HL-60 (cell line): ENCODE results near the gene GLDN.
A peak's percentile ranks its signal among the peaks of the same experiment; 100 is the strongest.

Experiments
- DNase-seq, 2 experiments: peaks; one replicate each; pipeline ENCODE4 v3.0.0-alpha.2; 2010 to 2020; ENCODE audit warnings: low read depth in 1 of 2, low spot score in 1 of 2
- H3K27ac ChIP-seq: fragments of 250-450 bp; sonication (Bioruptor Pico); replicated peaks from 2 replicates; pipeline ENCODE4 v1.5.1; 2020; ENCODE audit warnings: mild to moderate bottlenecking, moderate library complexity
- H3K27me3 ChIP-seq: fragments of 250-450 bp; sonication (Bioruptor Pico); 2 replicates; pipeline ENCODE4 v1.5.1; 2021; ENCODE audit warnings: mild to moderate bottlenecking, moderate library complexity; ENCODE audit not compliant: insufficient read depth, poor library complexity, severe bottlenecking
- H3K4me3 ChIP-seq: replicated peaks from 2 replicates; pipeline ENCODE4 v1.5.1; 2011; ENCODE audit warnings: mild to moderate bottlenecking, control low read depth, low read length; ENCODE audit not compliant: insufficient read depth
- CTCF ChIP-seq: IDR thresholded peaks from one replicate; pipeline ENCODE4 v1.5.1; 2011; ENCODE audit warnings: low read length, control low read depth, inconsistent platforms; ENCODE audit not compliant: insufficient read depth
- GABPA ChIP-seq: IDR thresholded peaks from 2 replicates; pipeline ENCODE4 v1.6.1; 2012; ENCODE audit warnings: low read depth
- POLR2AphosphoS5 ChIP-seq: IDR thresholded peaks from 2 replicates; pipeline ENCODE4 v1.6.1; 2012; ENCODE audit warnings: low read depth
- REST ChIP-seq: IDR thresholded peaks from 2 replicates; pipeline ENCODE4 v1.6.1; 2012; ENCODE audit warnings: low read depth; ENCODE audit not compliant: insufficient replicate concordance
- SPI1 ChIP-seq: IDR thresholded peaks from 2 replicates; pipeline ENCODE4 v1.6.1; 2012; ENCODE audit warnings: low read depth, mild to moderate bottlenecking, borderline replicate concordance

Gene GLDN

GRCh38 chr15:51403072-51403878 lies 61.8 kb downstream of the GLDN start:
- H3K27me3 ChIP-seq = peaks cover 3% of the 10 kb centered on the region
- H3K27ac ChIP-seq = no peak overlapping the region
- TF ChIP-seq CTCF = peak; percentile 38
- TF ChIP-seq GABPA = no peak
- no peak overlapping the region for H3K4me3 ChIP-seq
- no peak for DNase-seq

DNA sequence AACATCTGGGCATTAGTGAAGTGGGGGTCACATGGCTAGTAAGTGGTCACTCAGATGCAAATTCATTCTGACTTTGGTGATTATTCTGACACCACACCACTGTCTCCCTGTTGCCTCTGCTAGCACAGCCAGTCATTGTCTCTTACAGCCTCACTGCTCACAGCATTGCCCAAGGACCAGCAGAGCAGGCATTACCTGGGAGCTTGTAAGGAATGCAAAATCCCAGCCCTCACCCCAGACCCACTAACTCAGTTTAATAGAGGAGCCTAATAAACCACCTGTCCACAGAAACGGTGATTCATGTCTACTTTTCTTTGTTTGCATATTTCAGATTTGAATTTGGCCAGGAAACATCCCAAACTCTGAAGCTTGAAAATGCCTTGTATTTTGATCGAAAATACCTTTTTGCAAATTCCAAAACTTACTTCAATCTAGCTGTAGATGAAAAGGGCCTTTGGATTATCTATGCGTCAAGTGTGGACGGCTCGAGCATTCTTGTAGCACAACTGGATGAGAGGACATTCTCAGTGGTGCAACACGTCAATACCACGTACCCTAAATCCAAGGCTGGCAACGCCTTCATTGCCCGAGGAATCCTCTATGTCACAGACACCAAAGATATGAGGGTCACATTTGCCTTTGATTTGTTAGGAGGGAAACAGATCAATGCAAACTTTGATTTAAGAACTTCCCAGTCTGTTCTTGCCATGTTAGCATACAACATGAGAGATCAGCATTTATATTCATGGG lies 62.7 kb downstream of the GLDN start:
- Histone ChIP-seq H3K27ac (no peak overlapping the region), H3K27me3 (peaks cover 3% of the 10 kb centered on the region), H3K4me3 (no peak overlapping the region)
- no peak for TF ChIP-seq REST
- TF ChIP-seq CTCF = no peak
- no peak for TF ChIP-seq POLR2AphosphoS5
- TF ChIP-seq SPI1 = no peak
- TF ChIP-seq GABPA = no peak
- no peak for DNase-seq

DNA sequence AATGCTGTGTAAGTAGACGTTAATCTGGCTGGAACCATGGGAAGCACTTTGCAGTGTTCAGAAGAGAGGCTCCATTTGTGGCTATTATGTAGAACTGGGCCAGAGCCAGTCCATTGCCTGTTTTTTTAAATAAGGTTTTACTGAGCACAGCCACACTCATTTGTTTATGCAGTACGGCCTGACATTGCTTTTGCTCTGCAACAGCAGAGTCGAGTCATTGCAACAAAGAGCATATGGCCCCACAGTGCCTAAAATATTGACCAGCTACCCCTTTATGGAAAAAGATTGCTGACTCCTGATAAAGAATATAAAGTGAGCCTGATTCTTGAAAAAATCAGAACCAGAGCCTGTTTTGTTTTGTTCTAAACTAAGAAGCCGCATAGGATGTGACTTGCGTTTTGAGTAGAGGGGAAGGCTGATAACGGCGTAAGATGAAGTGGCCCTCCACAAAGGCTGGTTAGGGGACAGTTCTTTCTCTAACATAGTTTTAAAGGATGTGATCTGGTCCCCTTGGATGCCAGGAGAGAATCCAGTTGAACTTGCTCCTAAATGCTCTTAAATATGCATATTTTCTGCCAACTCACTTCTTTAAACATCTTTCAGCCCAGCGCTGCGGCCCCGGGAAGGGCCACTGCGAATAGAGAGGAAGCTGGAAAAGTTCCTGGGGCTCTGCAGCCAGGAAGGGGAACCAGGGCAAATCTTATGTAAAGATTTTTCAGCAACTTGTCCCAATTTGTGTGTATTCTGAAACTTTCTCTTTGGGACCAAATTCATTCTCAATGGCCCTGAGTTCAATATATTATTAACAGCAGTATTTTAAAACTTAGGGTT lies 64.5 kb downstream of the GLDN start:
- no peak for DNase-seq
- H3K4me3 ChIP-seq = no peak overlapping the region
- TF ChIP-seq GABPA (no peak), SPI1 (no peak), POLR2AphosphoS5 (no peak), CTCF (no peak), REST (no peak)
- peaks cover 3% of the 10 kb centered on the region for H3K27me3 ChIP-seq
- H3K27ac ChIP-seq = no peak overlapping the region
